Measurements from ENCODE around the gene SPTB.

Gene SPTB

DNA sequence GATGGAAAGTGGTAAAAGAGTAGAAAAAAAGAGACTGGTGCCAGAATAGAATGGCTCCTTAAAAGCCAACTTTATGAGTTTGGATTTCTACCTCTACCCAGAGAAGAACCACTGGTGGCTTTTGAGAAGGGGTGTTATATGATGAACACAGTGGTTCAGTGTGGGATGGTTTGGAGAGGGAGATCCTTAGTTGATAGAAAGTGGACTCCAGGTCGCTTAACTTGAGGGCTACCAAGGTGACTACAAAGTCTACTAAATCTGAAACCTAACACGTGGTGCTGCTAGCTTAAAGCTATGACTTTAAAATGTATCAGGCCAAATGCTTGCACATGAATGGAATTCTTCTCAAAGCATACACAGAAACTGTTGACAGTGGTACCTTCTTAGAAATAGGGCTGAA lies 8.4 kb downstream of the SPTB start:
- DNase-seq (ENCODE audit: insufficient read length, low spot score) (no peak), FAIRE-seq (no peak)
- no peak for TF ChIP-seq POLR2A (IDR thresholded peaks at IDR 0.05; ENCODE audit: low read depth, low read length)

GRCh38 chr14:64870160-64870559 lies 9.5 kb downstream of the SPTB start:
- no peak for DNase-seq (ENCODE audit: insufficient read length, low spot score)
- no peak for FAIRE-seq
- no peak for TF ChIP-seq POLR2A (IDR thresholded peaks at IDR 0.05; ENCODE audit: low read depth, low read length)

GRCh38 chr14:64868841-64869240 lies 10.9 kb downstream of the SPTB start:
- TF ChIP-seq POLR2A (IDR thresholded peaks at IDR 0.05; ENCODE audit: low read depth, low read length): no peak
- DNase-seq (ENCODE audit: insufficient read length, low spot score): no peak
- no peak for FAIRE-seq

DNA sequence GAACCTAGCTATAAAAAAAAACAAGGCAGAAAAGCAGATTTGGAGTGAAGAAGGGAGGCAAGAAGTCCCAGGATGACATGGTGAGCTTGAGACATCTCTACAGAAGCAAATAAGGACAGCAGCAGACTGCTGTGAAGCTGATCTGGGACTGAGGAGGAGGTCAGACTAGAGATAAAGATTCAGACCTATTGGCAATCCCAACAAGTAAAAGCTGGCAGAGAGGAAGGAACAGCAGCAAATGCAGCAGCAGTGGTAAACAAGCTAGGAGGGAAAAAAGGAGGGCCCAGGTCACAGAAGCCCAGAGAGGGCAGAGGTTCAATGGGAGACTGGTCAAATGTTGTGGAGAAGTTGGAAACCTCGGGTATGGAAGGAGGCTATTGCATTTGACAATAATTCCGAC lies 11.3 kb downstream of the SPTB start:
- DNase-seq (ENCODE audit: insufficient read length, low spot score) (no peak), FAIRE-seq (no peak)

DNA sequence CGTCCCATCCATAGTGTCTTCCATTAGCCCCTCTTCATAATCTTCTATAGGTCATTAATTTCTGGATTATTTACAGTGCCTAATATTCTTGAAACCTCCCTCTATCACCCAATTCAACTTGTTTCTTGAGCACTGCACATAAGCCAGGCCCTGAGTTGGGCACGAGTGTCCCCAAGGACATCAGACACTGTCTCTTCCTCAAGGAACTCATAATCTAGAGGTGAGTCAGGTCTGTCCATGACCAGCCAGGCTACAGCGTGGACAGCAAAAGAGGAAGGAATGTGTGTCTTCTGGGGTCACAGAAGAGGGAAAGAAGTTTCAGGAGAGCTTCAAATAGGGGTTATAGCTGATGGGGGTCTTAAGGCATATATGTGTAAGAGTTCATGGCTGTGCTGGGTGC lies 12.5 kb downstream of the SPTB start:
- FAIRE-seq (no peak), DNase-seq (ENCODE audit: insufficient read length, low spot score) (no peak)
- TF ChIP-seq POLR2A (IDR thresholded peaks at IDR 0.05; ENCODE audit: low read depth, low read length): no peak

More for the DNA sequence above, 11.3 kb downstream of the SPTB start:
- TF ChIP-seq POLR2A (IDR thresholded peaks at IDR 0.05; ENCODE audit: low read depth, low read length): no peak

- no peak for FAIRE-seq
- DNase-seq (ENCODE audit: insufficient read length, low spot score): no peak
- no peak for TF ChIP-seq POLR2A (IDR thresholded peaks at IDR 0.05; ENCODE audit: low read depth, low read length)
Observed at GRCh38 chr14:64865992-64866391, 13.7 kb downstream of the SPTB start.

GRCh38 chr14:64865109-64865508 lies 14.6 kb downstream of the SPTB start:
- no peak for TF ChIP-seq POLR2A (IDR thresholded peaks at IDR 0.05; ENCODE audit: low read depth, low read length)
- FAIRE-seq (no peak), DNase-seq (ENCODE audit: insufficient read length, low spot score) (no peak)

GRCh38 chr14:64864258-64864657 lies 15.4 kb downstream of the SPTB start:
- TF ChIP-seq POLR2A (IDR thresholded peaks at IDR 0.05; ENCODE audit: low read depth, low read length): no peak
- DNase-seq (ENCODE audit: insufficient read length, low spot score) (no peak), FAIRE-seq (no peak)

GRCh38 chr14:64861916-64862315 lies 17.8 kb downstream of the SPTB start:
- FAIRE-seq (no peak), DNase-seq (ENCODE audit: insufficient read length, low spot score) (no peak)
- TF ChIP-seq POLR2A (IDR thresholded peaks at IDR 0.05; ENCODE audit: low read depth, low read length): no peak

DNA sequence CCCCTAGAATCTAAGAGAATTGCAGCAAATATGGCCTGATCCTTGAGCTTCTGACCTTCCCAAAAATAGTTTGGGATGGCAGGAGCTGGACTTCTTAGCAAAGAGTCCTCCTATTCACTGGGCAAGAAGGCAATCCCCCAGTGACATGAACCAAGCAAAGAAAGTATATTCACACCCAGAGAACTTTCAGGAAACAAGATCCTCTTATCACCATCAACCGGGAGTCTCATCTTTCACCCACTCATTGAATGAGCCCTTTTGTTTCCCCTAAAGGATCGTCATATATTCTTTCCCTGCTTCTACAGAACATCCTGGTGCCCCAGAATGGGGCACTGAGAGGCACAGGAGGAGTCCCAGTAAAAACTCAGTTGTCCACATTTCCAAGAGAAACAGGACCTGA lies 19.7 kb downstream of the SPTB start:
- FAIRE-seq (no peak), DNase-seq (ENCODE audit: insufficient read length, low spot score) (no peak)
- TF ChIP-seq POLR2A (IDR thresholded peaks at IDR 0.05; ENCODE audit: low read depth, low read length): no peak

DNA sequence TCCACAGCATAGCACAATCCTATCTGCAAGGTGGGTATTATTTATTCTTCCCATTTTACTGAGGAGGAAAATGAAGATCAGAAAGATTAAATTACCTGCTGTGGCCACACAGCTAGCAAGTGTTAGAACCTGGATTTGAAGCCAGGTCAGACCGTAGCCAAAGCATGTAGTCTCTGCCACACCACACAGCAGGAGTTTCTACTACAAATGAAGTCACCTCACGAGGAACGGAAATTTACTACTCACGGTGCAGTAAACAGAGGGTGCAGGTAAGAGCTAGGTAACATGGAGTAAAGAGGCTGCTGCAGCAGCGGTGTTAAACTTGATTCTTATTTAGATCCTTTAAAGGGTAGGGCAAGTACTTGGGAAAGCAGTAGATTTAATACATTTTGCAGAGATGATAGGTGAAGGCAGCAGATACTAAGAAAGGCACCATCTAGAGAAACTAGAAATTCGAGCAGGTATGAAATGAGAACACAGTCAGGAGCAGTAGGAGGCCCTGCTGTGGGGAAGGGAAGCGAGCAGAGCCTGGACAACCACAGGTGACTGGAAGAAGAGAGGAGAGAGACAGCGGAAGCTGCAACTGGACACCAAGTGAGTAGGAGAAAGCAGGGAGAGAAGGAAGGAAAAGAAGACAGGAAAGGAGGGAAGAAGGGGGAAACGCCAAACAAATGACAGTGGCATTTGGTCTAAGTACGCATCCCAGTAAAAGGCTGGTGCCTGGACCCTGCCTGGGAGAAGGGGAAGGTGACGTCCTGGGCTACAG lies 21.5 kb downstream of the SPTB start:
- FAIRE-seq (no peak), DNase-seq (ENCODE audit: insufficient read length, low spot score) (no peak)
- no peak for TF ChIP-seq POLR2A (IDR thresholded peaks at IDR 0.05; ENCODE audit: low read depth, low read length)

DNA sequence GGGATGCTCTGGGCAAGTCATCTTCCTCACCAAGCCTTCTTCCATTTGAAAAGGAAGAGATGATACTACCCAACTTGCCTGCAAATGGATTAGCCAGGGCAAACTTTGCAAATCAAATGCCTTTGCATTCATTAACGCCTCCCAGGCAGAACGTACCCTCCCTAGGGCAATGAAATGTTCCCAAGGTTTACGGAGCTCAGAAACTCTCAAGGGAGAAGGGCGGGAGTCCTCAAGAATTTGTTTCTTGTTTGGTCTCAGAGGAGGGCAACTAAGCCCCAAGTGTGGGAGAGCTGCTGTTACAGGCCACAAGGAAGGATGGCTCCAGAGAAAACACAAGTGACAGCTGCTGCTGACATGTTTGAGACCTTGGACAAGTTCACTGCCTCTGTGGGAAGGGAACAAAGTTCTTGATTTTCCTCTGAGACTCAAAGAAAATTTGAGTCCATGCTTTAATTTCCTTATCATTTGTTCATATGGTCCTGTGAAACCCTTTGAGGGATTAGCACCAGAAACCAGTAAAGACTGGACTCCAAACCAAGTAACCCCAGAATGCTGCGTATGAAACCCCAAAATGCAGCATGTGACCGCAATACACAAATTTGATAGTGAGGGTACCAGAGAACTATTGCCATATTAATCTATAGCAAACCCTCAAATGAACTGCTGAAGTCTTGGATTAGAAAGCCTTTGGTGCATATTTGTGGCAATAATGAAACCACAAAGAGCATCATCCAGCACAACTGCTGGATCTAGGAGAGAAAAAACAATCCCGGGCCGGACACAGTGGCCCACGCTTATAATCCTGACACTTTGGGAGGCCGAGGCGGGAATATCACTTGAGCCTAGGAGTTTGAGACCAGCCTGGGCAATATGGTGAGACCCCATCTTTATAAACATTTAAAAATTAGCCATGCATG lies 22.9 kb downstream of the SPTB start:
- no peak for DNase-seq (ENCODE audit: insufficient read length, low spot score)
- TF ChIP-seq POLR2A (IDR thresholded peaks at IDR 0.05; ENCODE audit: low read depth, low read length): no peak
- no peak for FAIRE-seq

- no peak for FAIRE-seq
- DNase-seq (ENCODE audit: insufficient read length, low spot score): no peak
- no peak for TF ChIP-seq POLR2A (IDR thresholded peaks at IDR 0.05; ENCODE audit: low read depth, low read length)
Observed at GRCh38 chr14:64855721-64856528, 23.8 kb downstream of the SPTB start.
